Measurements from ENCODE around the gene WT1.
"Not testable (repeated sequence)": the region's sequence is repeated elsewhere in the genome, so short reads cannot be mapped to it uniquely, and the experiment has no call there.

WT1 gene

DNA sequence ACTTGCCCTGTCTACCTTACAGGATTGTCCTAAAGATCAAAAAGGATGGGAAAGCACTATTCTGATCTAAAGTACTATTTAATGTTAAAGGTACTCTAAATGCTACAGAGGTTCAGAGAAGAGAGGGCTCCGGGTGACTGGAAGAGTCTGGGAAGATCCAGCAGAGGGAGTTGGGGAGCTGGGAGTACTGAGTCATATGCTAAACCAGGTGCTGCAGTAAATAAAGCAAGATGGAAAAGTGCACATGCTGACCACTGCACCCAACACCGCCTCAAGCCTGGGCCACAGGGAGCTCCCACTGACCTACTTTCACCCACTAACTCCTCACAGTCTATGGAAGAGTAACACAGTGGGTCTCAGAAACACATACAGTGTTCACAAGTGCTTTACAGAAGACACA is 49.3 kb downstream of the WT1 start:
- DNase-seq: no peak

DNA sequence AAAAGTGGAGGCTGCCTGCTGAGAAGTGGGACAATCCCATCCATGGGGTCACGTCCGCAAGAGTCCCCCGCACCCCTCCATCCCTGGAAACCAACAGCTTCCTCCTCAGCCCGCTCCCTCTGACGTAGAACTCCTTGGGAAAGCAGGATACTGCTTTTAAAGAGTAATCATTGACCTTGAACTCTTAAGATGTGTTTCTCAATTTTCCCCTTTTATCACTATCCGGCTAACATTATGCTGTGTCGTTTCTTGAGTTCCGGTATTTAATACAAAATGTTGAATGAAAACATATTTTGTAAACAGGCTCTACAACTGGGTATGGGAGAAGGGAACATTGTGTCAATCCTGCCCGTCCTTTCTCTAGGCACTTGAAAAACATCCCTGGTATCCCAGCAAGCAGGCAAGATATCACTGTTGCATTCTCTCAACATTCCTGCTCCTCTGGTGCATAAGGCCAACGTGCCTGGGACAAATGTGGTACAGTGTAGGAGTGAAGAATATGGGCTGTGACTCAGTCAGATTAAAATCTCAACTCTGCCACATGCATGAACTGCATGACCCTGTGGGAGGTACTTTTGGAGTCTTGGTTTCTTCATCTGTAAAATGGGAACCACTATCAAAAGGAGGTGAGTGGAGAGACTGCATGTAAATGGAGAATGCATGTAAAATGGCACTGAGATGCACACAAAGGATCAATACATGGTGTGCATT is 52.8 kb downstream of the WT1 start:
- no peak for DNase-seq

DNA sequence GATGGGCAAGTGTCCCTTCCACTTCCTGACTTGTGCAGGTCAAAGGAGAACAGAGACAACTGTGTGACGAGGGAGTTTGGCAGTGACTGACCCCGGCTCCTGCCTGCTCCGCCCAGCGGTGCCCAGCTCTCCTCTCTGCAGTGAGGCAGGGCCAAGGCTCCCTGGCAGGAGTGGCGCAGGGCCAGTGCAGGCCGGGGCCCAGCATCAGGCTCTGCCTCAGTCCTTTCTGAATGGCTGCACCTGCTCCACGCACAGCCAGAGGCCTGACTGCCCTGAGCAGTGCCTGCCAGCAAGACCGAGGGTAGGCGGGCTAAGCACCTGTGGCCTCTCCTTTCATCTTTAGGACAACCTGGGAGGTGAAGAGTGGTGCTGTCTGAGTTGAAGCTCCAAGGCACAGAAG is 54.2 kb downstream of the WT1 start:
- DNase-seq: no peak

DNA sequence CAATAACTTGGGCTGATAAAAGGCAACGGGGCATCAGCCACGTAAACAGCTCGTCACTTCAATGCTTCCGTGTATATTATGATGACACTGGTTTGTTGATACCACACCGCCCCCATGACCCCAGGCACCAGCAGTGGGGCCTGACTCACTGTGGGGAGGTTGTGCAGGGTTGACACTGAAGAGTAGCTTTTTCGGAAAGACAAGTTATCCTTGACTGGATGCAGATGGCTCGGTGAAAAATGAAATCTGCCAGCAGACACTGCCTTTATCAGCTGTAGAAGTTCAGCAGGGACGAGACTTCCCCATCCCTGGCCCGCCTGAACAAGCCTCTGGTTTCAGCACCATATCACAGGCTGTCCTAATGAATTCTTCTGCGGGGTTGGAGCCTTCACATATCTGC is 55.6 kb downstream of the WT1 start:
- no peak for DNase-seq

DNA sequence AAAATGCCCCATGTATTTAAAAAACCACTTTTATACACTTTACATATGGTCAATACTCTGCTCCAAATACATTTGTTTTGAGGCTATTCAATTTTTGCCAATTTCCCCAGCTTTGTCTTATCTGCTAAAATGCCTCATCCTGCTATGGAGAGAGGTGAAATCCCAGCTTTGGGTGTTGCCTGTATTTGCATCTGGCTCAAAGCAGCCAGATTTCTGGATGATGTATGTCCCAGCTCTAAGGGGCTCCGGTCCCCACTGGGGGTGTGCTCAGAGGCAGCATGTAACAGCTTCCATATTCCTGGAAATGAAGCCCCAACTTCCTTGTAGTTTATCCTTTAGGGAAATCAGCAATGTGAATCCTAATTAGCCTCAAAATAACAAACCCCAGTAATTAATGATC is 59.5 kb downstream of the WT1 start:
- no peak for DNase-seq

DNA sequence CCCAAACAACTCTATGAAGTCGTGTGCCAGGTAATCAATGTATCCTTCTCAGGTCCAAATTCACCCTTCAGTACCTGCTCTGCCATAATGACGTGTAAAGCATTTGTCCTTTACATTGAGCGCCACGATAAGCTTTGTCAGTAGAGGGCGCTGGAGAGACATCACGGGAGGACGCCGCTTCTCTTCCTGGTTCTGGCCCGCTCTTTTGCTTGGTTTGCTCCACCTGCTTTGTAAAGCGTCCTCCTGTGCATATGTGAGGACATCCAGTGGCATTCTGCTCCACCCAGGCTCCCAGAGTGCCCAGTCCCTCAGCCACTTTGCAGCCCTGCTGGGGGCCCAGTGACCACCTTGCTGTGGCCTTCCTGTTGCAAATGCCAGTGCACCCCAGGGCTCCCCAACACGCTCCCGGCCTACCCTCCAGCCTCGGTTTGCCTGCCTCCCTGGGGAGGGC is 61.1 kb downstream of the WT1 start:
- no peak for DNase-seq

DNA sequence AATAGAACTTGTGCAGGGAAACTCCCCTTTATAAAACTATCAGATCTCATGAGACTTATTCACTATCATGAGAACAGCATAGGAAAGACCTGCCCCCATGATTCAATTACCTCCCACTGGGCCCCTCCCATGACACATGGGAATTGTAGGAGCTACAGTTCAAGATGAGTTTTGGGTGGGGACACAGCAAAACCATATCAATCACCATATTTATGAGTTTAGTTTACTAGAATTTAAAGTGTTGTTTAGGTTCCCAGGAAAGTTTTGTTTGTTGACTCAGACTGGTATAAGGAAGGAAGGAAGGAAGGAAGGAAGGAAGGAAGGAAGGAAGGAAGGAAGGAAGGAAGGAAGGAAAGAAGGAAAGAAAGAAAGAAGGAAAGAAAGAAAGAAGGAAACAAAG is 65.4 kb downstream of the WT1 start:
- DNase-seq: not testable (repeated sequence)

DNA sequence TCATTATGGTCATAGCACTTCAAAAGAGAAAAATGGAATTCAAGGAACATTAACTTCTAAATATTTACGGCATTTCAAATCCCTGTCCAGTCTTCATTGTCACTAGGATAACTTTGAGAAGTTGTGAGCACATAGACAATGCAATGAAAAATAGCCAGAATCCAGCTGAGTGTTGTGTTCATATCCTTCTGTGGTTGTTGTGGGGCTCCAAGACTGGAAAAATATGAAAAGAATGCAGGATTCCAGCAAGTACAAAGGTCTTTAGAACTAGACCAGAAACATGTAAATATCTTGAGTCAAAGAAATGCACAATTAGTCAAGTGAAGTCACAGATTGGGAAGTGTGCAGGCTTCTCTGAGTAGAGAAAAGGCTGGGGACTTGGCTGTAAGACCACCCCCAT is 68.7 kb downstream of the WT1 start:
- DNase-seq: no peak

DNA sequence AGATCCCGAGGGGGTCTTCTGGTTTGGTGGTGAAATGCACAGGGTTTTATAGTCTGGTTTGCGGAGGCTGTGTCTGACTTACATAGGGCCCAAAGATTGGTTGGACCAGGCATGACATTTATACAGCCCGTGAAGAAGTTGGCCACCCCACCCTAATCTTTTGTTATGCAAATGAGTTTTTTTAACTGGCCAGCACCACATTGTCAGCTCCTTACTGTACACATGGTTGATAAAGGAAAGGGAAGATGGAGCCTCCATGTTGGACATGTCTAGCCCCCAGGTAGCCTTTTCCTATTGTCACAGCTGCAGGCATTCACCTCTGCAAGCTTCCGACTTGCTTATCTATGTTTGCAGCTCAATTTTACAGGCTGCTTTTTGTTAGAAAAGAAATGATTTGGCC is 70.1 kb downstream of the WT1 start:
- DNase-seq: no peak

DNA sequence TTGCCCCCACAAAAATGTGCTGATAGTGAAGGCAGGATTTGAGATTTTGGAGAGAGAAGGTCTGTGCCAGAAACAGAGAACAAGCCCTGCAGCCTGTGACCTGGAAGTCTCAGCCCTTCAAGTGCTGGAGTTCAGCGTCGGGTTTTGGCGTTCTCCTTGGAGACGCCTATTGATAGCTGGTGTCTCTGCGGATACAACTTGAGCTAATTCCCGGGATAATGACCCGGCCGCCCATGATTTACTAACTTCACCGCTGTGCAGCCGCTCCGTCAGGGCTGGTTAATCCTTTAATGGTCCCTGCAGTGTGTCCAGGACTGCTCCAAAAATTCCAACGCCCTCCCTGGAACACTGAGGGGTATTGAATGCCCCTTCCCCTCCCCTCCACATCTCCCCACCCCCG is 76.6 kb downstream of the WT1 start:
- no peak for DNase-seq

DNA sequence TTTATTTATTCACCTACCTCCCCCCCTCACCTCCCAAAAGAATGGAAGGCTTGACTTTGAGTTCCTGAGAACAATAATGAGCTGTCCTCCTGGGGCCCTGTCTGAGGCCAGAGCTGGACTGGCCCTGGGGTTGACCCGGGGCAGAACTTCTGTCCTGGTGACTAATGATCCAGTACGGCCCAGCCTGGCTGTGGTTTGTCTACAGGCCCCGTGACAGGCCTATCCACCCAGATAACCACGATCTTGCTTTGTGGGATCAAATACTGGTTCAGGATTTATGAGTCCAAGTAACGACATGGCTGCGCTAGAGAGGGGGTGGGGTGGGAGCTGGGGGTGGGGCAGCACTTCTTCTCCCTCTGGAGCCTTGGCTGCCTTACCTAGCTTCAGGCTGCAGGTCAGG is 81.5 kb downstream of the WT1 start:
- no peak for DNase-seq

DNA sequence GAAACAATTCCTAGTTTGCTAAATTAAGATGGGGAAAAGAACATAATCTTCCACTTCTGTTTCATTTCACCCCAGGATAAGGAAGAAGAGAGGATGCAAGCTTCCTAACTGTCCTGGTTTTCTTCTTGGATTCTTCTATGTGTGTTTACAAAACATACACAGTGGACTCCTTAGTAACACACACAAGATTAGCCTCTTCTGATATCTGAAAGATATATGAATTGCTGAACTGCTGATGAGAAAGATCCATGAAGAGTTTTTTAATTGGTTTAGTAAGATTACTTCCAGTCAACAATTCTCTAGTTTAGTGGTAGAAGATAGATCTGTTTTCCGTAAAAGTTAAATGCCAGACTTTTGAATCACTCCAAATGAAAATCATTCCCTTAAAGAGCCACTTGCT is 86.8 kb downstream of the WT1 start:
- DNase-seq: no peak

DNA sequence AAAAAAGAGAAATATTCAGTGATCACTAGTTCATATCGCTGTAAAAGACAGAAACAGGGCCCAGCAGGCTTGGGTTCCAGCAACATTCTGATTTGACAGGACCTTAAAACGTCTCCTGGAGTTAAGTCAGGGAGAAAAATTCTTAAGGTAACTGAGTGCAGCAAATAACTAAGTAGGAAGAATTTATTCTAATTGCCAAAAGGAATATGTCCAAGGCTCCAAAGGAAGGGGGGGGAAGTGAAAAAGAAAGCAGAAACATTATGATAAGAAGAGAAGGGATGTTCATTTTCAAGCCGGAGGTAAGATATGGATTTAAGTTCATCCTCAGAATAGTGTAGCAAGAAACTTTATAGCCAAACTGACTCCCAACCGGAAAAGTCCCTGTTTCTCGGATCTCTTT is 90.4 kb downstream of the WT1 start:
- no peak for DNase-seq

DNA sequence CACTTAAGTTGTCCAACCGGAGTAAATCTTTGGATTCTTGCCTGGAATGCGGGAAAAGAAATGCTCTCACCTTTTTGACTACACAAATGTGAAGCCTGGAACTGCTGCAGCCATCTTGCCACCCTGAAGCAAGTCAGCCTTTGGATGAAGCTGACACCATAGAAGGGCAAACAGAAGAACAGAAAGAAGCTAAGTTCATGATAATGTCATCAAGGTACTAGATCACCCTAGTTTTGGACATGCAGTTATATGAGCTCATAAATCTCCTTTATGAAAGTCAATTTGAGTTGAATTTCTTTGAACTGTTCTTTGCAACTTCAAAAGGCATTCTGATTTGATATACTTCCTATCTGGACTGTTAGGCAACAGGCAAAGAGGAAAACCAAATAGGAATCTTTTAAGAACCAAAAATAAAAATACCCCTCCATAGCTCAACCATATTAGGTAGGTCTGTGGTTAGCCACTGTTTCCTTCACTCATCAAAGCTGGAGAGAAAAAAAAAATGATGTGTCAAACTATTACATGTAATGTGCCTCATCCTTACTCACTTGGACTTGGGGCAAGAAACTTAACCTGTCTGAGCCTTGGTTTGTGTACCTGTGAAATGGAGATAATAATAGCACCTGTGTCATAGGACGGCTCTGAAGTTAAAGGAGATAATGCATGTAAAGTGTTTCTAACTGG is 91.9 kb downstream of the WT1 start:
- DNase-seq: no peak

DNA sequence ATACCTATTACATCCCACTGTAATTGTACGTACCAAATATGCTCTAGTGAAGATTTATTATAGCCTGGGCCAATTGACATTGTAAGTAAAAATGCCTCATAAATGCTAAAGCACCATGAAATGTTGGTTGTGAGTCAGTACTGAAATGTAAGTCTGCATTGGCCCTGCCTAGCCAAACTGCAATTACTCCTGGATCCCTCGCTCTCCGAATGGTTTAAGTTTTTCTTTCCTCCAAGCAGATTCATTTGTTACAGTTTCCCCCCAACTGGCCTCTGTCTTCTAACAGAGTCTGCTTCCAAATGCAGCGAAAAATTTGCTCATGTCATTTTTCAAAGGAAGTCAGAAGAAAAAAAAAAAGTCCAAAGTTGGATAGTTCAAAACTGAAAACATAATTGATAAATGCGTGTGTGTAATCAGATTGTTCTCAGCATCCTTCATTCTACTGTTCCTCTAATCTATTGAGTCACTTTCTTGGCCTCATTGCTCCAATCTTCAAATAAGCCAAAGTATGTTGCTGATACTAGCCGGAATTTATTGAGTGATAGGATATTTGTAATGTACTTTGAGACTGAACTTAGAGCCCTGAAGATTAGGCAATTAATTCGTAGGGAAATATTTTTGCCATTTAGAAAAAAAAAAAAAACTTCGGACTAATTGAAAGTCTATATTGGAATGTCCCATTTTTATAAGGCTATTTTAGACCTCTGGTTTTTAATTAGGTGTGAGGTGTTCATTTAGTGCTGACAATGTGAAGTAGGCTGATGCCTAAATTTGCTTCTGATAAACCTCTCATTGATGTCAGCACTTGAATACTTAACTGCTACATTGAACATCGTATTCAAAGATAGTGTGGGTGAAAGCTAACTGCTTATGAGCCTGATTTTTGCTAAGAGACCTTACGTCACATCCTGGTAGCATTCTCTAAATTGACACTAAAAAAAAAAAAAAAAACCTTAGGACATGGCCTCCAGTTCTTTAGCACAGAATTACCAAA is 93.4 kb downstream of the WT1 start:
- DNase-seq: no peak

DNA sequence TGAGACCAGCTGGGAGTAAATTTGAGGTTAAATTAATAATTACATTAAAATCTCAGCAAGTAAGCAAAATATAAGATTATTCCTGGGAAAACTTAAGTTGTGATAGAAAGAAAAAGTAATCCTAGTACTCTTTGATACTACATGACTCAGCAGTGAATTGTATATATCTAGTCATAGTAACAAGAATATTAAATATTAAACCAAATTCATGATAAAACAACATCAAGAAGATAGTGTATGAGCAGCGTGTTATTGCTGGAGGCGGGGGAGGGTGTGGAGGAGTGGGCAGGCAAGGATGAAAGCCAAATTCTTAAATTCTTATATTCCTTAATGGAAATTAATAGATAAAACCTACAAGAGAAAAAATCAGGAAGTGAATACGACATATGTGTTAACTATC is 95.2 kb downstream of the WT1 start:
- no peak for DNase-seq

Measured in activated CD4-positive, alpha-beta T cell treated with anti-CD3 and anti-CD28 coated beads for 4 hours (primary cell).